HG03103 (cell line): ENCODE results near the gene TYW5.

Source experiments
- ATAC-seq: cut with Tn5 transposase; IDR thresholded peaks from one replicate; pipeline ENCODE4 v1.9.1; 2021; ENCODE audit warnings: low read depth; ENCODE audit not compliant: unreplicated experiment

Gene TYW5

DNA sequence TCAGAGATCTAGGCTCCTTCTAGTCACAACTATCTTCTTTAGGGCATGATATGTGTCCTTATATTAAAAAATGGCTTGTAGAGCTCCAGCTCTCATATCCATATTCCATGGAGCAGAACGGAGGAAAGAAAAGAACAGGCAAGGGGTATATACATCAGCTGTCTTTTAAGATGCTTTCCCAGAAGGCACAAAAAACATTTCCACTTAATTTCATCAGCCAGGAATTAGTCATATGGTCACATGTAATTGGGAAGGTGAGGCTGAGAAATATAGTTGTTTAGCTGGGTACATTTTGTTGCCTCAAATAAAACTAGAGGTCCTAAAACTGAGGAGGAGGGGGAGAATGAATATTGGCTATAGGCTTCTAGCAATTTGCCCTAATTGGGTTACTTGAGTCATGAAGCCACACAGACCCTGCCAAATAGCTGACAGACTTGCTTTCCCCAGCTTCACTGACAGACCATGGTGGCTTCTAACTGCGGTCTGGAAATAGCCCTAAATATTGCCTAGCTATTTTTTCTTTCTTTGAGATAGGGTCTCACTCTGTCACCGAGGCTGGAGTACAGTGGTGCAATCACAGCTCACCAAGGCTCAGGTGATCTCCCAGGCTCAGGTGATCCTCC lies 20.1 kb upstream of the TYW5 start:
- no peak for ATAC-seq

DNA sequence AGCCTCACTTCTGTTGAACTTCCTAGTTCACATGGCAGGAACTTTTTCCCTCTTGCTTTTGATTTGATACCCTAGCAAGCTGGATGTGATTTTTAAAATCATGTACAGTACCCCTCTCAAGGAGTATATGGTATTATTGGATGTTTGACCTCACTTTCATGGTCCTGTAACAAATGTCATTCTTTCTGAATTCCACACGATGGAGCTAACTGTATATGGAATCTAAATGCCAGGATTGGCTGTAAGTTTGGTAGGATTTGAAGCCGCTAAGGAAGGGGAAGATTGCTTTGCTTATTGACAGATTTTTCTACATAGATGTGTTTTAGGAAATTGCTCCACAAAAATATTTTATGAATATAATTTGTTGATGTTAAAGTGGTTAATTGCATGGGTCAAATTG lies 18.4 kb upstream of the TYW5 start:
- no peak for ATAC-seq

DNA sequence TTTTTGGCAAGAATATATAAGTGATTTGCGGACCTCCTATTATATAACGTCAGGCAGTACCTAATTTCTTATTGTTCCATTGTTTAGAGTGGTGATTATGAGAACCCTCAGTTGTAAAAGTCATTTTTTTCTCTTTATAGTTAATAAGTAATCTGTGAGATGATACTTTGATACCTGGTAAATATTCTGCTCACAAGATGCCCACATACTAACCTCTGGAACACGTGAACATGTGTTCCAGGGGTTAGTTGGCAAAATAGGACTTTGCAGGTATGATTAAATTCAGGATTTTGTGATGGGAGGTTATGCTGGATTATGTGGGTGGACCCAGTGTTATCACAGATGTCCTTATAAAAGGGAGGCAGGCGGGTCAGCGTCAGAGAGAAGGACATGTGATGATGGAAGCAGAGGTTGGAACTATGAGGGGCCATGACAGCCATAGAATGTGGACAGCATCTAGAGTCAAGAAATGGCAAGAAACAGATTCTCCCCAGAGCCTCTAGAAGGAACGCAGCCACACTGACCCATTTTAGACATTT lies 16.9 kb upstream of the TYW5 start:
- no peak for ATAC-seq

DNA sequence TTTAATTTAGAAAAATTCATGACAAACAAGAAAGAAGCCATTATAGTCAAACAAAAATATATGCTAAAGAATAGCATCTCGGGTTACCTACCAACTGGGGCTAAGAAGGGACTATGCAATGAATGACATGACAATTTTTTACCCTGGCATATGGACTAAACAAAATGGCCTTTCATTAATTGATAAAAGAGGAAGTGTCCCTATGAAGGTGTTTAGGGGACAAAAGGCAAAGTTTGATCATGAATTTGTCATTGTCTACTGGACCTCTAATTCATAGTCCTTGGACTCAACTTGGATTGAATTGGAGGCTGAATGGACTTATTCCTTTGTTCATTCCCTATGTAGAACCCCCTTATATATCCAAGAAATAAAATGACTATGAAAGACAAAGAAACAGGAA lies 12.8 kb upstream of the TYW5 start:
- no peak for ATAC-seq

DNA sequence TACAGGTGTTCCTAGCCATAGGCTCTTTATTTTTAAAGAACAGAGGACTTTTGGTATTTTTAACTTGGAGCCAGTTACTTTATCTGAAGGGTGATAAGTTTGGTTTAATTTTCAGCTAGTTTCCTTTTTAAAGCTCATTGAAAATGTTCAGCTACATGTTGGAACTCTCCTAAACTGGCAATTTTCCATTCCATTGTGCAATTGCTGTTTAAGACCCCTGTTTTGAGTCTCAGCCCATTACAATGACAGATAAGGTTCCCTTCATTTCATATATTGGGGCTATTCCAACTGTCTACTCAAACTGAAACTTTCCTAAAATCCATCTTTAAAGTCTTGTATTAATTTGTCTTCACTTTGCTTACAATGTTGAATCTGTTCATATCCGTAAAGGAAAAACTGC lies 11.7 kb upstream of the TYW5 start:
- no peak for ATAC-seq

DNA sequence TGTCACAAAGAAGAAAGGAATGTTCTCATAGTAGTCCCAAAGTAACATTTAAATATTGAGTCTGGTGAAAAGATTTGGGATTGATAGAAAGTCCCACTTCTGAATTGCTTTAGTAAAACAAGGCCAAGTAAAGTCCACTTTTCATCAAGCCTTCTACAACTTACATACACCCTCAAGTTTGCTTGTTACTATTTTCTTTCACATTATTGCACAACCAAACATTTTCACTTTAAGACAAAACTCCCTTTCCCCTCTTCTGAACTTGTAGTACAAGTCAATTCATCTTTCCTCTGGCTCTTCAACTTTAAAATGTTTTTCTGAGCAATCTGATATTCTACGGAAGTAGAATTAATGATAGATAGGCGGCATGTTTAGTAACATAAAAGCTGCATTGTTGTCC lies 11.1 kb upstream of the TYW5 start:
- no peak for ATAC-seq

DNA sequence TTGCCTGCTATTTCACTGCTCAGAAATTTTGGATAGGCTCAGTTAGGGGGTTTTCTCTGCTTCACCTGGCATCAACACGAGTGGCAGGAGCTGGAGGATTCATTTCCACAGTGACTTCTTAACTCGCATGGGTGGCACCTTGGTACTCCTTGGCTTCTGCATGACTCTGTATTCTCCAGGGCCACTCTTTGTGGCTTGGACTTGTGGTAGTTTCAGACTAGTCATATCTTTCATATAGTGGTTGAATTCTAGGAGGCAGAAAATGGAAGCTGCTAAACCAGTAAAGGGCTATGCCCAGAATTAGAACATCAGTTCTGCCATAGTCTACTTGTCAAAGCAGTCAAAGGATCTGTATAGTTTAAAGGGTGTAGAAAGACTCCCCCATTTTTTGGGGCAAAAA lies 6.9 kb upstream of the TYW5 start:
- no peak for ATAC-seq

DNA sequence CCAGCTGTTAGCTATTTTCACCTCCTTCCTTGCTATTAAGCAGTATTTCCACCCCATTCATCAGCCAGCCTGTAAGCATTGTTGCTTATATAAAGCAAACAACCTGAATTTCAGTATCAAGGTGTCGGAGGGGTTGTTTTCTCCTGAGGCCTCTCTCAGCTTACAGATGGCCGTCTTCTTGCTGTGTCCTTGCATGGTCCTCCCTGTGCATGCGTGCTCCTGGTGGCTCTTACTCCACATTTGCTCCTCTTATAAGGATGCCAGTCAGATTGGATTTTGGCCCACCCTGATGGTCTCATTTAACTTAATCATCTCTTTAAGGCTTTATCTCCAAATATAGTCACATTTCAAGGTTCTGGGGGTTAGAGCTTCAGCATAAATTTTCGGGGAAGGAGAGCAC lies 2.7 kb upstream of the TYW5 start:
- no peak for ATAC-seq

DNA sequence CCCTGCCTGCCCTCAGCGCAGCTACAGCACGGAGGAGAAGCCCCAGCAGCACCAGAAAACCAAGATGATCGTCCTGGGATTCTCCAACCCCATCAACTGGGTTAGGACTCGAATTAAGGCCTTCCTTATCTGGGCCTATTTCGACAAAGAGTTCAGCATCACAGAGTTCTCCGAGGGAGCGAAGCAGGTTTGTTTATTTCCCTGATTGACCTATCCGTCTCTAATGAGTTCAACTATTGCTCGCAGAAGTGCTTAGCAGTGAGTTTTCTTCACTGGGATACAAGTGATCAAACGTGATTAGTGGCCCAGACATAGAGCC lies 730 bp upstream of the TYW5 start:
- ATAC-seq, result no peak

DNA sequence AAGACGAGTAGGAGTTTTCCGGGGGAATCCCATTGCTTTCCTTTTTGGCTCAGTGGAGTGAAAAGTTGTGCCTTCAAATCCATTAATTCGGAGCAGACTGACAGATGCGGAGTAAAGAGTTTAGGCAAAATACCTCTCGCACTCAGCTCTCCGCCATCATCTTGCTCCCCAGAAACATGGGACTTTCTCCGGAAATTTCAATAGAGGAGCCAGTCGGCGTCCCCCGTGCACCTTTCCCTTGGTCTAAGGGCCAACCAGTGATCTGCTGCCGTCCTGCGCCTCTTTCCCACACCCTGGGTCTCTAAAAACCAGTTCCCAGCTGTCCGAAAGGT lies 318 bp downstream of the TYW5 start:
- ATAC-seq, result peak; percentile 38

DNA sequence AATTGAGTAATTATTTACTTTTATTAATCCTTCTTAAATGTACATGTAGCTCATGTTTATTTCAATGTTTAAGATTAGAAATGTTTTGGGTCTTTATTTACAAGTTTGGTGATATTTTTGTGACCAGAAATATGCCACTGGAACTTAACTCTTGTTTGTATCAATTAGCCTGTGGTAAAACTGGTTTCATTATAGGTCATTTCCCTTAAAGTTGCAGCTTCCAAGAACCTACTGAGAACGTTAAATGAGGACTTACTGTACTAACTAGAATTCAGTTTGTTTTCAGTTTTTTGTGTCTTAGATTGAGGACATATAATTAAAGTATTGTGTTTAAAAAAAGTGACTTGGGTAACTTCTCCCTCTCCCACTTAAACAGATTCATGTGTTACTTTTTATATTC lies 4.3 kb downstream of the TYW5 start:
- no peak for ATAC-seq

DNA sequence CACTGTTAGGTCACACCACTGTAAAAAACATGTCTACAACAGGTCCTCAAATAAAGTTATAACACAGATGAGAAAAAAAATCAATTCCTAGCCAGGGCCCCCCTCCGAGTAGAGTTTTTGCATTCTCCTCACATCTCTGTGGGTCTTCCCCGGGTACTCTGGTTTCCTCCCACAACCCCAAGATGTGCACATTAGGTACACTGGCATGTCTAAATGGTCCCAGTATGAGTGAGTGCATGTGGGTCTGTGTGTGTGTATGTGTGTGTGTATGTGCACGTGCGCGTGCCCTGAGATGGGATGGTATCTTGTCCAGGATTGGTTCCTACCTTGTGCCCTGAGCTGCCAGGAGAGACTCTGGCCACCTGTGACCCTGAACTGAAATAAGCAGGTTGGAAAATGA lies 4.9 kb downstream of the TYW5 start:
- no peak for ATAC-seq

DNA sequence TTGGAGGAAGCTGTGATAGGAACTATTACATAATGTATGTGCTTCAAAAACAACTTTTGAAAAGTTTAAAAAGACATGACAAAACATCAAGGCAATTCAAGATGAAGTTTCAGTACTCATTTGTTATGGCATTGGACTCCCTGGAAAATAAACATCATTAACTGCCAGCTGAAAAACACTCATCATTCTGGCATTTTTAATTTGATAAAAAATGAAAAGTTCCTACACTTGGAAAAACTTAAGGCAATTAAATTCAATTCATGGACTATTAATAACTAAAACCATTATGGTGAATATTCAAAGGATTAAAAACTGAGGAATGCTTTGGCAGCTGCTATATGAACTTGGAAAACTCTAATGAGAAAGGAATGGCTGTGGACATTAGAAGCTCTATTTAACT lies 8.5 kb downstream of the TYW5 start:
- no peak for ATAC-seq

DNA sequence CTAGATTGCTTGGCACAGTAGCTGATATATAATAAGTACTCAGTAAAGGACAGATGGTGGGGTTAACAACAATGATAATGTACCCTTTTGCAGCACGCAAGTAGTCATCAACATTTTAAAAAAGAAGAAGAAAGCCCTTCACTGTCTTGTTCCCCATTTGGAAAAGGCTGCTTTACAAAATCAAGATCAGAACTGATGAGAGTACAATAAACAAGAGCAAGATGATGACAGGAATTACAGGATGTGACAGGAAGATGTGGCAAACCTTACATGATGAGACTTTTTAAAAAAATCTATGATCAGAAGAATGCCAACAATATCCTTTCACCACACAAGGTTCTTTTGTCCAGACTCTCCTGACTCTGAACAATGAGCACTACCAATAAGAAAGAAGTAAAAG lies 9.1 kb downstream of the TYW5 start:
- no peak for ATAC-seq

DNA sequence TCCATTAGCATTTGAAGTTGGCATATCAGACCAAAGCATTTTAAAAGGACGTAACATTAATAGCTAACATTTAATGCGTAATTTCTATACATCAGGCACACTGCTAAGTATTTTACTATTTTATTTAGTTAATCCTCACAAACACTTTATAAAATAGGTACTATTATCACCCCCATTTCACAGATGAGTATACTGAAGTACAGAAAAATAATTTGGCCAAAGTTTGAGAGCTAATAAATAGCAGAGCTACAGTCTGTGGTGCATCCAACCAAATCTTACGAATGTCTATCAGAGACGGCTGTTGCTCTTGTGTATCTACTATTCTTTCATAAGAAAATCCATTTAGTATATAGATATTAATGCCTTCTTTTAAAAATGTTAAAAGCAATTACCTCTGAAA lies 11.9 kb downstream of the TYW5 start:
- ATAC-seq, result no peak

DNA sequence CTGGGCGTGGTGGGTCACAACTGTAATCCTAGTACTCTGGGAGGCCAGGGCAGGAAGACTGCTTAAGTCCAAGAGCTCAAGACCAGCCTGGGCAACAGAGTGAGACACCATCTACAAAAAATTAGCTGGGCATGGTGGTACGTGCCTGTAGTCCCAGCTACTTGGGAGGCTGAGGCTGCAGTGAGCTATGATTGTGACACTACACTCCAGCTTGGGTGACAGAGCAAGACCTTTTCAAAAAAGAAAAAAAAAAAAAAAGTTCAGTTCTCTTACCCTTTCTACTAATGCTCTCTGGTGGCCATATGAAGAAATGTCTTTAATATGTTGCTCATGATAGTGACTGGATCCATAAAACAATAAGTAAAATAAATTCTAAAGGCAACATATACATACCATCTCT lies 14.9 kb downstream of the TYW5 start:
- ATAC-seq, result no peak

DNA sequence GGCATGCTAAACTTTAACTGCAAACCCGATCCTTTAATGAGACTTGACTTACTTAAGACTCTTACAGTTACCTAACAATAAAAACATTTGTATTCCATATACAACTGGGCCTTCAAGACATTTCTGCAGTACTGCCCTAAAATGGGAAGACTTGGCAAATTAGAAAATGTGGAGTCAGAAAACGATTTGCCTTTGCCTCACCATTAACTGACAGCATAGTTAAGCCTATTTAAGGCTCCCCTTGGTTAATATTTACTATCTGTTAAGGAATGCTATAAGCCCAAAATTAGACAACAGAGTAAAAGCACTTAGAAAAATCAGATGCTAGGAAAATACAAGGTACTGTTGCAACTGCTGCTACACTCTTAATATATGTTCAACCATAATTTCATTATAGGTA lies 18.7 kb downstream of the TYW5 start:
- no peak for ATAC-seq

DNA sequence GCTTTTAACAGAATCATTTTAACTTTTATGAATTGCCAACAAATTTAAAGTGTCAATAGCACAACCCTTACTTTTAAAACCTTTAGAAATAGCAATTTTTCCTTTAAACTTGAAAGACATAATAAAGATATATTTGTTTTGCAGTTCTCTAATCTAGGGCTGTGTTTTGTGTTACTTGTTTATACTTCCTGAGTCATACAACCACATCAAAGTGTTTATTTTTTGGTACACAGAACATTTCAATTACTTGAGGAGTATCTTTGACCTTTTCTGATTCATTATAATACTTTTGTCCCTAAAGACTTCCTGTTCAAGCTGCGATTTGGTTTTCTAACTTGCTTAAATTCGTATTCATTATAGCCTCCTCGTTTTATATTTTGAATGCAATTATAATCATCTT lies 21.8 kb downstream of the TYW5 start:
- ATAC-seq, result no peak

DNA sequence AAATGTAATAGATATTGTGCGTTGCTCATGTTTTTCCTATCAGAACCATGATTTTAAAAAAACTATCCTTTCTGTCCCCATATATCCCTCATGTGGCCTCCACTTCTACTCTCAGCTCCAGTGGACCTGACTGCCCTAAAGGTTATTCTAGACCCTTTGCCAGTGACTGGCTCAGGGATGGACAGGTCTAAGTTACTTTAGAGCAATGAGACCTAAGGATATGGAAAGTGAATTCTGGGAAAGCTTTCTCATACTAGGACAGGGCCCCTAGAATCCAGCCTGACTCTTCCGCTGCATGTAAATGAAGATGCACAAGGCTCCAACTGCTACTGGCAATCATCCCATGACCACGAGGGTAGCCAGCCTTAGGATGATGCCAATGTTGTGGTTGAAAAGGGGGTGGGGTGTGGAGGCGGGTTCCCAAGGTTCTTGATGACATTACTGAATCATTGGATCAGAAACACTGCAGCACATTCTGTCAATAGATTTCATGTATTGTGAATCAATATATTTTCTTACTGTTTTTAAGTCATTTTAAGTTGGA lies 22.9 kb downstream of the TYW5 start:
- no peak for ATAC-seq

DNA sequence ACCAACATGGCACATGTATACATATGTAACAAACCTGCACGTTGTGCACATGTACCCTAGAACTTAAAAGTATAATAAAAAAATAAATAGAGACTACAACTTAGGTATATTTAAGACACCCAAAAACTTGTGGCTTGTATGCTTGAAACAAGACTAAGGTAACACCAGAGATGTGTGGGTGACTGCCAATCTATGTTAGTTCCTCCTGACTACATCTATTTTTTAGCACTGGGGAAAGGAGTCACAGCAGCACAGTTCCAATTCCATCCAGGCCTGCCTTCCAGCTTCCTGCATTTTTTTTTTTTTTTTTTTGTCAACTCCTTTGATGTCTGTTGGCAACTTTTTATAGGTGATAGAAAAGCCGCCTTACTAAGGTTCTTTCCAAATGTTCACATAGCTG lies 26.0 kb downstream of the TYW5 start:
- no peak for ATAC-seq

DNA sequence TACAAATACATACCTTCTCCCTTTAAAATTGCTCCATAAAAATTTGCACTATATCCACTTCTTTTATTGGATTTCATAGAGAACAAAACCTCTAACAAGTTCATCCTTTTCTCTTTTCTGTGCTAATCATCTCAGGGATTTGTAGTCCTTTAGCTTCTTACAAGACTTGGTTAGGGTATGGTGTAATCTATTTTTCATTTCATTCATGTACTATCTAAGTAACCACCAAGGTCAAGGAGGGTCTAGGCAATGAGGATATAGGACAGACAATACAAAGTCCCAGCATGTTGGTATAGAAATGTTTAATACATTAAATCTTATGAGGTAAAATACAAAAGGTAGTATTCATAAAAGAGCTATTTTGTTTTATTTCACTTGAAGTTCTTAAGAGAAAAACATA lies 26.7 kb downstream of the TYW5 start:
- no peak for ATAC-seq

DNA sequence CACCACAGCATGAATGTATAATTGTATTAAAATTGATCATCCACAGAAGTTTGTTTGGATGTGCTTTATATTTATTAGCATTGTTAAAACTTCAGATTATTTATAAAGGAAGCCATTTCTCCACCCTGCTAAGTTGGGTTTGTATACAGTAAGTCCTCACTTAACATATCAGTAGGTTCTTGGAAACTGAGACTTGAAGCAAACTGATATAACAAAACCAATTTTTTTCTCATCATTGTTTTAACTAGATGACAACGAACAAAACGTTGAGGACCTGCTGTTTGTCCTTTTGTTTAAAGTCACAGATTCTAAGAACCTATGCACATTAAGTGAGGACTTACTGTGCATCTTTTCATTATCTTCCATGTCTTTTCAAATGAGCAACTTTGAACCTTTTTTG lies 27.1 kb downstream of the TYW5 start:
- ATAC-seq, result no peak

DNA sequence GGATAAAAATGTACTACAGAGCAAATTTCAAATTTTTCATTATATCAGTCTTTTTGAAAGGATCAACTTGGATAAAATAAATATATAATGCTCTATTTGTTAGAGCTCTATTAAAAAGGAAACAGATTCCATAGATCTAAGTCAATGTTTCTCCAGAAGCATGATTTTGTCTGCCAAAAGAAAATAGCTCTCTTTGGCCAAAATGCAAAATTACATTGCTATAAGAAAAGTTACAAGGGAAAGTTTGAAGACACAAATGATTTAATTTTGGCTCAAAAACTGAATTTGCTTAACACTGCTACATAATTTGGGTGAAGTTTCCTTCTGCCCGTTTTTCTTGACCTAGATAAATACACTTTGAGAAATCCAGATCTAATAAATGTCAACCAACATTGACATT lies 28.5 kb downstream of the TYW5 start:
- no peak for ATAC-seq
